Measurements from ENCODE around the gene TBC1D30.

- TF ChIP-seq CTCF (conservative IDR thresholded peaks at IDR 0.05) (no peak), EZH2 (IDR thresholded peaks at IDR 0.05; ENCODE audit: low read depth) (no peak)
Measured at GRCh38 chr12:64840119-64840518, 15.7 kb downstream of the TBC1D30 start.

Data from PC-9 (cell line).